ENCODE results near the gene BICDL2. TPM values are rescaled to one million over a fixed set of nuclear protein-coding genes. Genes with fewer than 3 reads are reported as not detected.
A peak's percentile ranks its signal among the peaks of the same experiment; 100 is the strongest.
"Not testable (repeated sequence)": the region's sequence is repeated elsewhere in the genome, so short reads cannot be mapped to it uniquely, and the experiment has no call there.

Gene BICDL2
- total RNA-seq, 1 donor from 2014 or later, result not detected

DNA sequence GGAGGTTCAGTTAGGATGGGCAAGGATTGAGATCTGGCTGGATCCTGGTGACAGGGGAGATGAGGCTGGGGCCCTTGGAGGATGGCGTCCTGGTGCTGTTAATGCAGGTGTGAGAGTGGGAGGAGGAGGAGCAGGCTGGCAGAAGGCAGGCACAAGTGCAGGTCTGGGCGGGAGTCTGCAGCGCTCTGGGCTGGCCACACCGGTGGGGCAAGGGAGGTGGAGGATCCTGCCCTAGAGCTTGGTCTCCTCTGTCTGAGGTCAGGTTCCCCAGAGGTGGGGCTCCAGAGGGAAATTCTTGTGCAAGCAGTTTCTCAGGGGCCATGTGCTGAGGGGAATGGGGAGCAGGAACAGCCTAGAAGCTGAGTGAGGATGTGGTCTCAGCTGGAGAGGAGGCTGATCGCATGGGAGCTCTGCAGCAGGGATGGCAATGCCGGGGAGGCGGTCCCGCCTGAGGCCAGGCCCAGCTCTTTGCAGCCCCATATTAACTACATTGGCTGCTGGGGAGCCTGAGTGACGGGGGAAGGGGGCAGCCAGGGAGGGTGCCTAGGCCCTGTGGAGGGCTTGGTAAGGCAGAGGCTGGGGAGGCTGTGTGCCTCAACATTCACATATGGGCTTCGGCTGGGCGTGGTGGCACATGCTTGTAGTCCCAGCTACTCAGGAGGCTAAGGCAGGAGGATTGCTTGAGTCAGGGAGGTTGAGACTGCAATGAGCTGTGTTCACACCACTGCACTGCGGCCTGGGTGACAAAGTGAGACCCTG lies 16.0 kb upstream of the BICDL2 start:
- DNase-seq (ENCODE audit: low spot score); intact Hi-C loops (cut with DNase I): not testable (repeated sequence)

GRCh38 chr16:3051494-3051893 lies 14.8 kb upstream of the BICDL2 start:
- DNase-seq (ENCODE audit: low spot score), result no peak
- intact Hi-C loops (cut with DNase I), result no loop called here

DNA sequence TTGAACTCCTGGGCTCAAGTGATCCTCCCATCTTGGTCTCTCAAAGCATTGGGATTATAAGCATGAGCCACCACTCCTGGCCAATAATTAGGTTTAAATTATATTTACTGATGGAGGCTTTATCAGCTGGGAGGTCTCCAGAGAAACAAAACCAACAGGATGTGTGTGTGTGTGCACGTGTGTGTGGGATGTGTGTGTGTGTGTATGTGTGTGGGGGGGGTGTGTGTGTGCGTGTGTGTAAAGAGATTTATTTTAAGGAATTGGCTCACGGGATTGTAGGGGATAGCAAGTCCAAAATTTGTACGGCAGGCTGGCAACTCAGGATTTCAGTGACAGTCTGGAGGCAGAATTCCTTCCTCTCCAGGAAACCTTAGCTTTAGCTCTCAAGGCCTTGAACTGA lies 14.3 kb upstream of the BICDL2 start:
- DNase-seq (ENCODE audit: low spot score), result no peak
- intact Hi-C loops (cut with DNase I), result no loop called here

GRCh38 chr16:3050487-3050886 lies 13.7 kb upstream of the BICDL2 start:
- intact Hi-C loops (cut with DNase I), result no loop called here
- DNase-seq (ENCODE audit: low spot score), result no peak

- no peak for DNase-seq (ENCODE audit: low spot score)
These were observed 13.3 kb upstream of the BICDL2 start for GRCh38 chr16:3049921-3050481.

DNA sequence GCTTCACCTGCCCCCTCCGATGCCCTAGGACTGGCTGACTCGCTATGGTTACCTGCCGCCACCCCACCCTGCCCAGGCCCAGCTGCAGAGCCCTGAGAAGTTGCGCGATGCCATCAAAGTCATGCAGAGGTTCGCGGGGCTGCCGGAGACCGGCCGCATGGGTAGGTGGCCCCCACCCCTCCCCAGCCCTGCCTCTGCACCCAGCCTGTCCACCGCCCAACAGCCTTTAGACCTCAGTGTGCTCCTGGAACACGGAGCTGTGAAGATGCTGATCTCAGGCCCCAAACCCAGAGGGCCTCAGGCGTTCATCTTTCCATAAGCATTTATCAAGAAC lies 10.6 kb upstream of the BICDL2 start:
- intact Hi-C loops (cut with DNase I), result no loop called here
- no peak for DNase-seq (ENCODE audit: low spot score)

More at GRCh38 chr16:3049921-3050481, 13.3 kb upstream of the BICDL2 start:
- intact Hi-C loops (cut with DNase I), result no loop called here

DNA sequence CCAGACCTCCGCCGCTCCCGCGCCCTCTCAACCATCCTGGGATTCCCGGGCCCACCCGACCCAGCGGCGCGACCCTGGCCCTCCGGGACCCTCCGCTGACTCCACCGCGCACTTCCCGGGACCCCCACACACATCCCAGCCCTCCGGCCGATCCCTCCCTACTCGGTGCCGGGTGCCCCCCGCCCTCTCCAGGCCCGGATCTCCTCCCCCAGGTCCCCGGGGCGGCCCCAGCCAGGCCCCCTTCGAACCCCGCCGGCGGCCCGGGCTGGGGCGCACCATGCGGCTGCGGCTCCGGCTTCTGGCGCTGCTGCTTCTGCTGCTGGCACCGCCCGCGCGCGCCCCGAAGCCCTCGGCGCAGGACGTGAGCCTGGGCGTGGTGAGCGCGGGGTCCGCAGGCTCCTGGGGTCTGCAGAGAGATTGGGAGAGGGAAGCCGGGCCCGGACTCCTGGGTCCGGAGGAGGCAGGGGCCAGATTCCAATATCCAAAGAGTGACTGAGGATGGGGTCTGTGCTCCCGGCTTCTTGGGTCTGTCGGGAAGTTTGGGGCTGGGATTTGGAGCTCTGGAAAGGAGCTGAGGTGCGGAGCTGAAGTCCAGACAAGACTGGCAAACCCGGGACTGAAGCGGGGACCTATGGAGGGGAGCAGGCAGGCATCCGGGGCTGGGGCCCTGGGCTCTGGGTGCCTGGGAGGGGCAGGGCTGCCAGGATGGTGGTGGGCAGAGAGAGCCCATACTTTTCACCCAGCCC lies 10.1 kb upstream of the BICDL2 start:
- intact Hi-C loops (cut with DNase I), result no loop called here
- DNase-seq (ENCODE audit: low spot score), result no peak

DNA sequence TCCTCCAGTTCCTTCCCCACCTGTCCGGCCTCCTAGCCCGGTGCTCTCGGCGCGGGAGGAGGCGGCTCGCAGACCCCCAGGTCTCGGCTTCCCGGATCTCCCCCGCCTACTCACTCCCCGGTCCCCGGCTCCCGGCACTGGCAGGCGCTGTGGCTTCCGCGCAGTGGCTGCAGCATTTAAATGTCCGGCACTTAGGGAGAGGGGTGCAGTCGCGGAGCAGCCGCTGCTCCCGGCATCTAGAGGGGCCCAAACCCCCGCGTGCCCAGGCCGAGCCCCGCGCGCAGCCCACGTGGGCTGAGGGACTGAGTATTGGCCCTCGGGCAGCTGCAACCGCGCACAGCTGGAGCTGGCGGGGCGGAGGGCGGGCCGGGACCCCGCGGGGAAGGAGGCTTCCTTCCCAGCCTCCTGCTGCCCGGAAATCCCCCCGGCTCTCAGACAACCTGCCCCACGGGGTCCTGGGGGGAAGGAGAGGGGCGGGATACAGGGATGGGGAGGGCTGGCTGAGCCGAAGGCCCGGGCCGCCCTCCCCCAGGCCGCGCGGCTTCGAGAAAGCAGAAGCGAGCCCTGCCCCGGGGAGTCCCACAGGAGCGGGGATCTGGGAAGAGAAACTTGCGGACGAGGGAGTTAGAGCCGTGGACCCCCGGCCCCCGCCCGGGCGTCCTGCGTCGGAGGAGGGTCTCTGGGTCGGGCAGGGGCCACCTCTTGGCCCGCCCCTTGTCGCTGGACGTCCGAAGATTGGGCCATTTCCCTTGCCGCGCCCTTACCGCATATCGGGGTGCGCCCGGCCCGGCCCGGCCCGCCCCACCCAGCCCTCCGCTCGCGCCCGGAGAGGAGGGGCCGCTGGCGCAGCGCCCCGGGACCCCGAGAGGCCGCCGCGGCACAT lies 9.3 kb upstream of the BICDL2 start, which contains the start of gene MMP25:
MMP25 (plus strand) TSS at position 804 of the 883 bp plus-strand sequence. CDS start 357 bp downstream, outside the sequence.
- intact Hi-C loops (cut with DNase I), result no loop called here
- DNase-seq (ENCODE audit: low spot score), result peak; percentile 85

DNA sequence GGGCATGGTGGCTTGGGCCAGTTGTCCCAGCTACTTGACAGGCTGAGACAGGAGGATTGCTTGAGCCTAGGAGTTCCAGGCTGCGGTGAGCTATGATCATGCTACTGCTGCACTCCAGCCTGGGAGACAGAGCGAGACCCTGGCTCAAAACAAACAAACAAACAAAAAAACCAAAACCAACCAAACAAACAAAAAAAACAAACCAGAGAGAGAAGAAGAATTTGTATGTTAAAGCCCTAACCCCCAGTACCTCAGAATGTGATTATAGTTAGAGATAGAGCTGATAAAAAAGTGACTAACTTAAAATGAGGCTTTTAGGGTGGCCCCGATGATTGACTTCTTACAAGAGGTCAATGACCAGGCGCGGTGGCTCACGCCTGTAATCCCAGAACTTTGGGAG lies 8.0 kb upstream of the BICDL2 start:
- intact Hi-C loops (cut with DNase I), result no loop called here
- DNase-seq (ENCODE audit: low spot score), result no peak

GRCh38 chr16:3042376-3042775 lies 5.6 kb upstream of the BICDL2 start:
- intact Hi-C loops (cut with DNase I), result no loop called here
- DNase-seq (ENCODE audit: low spot score), result no peak

- no peak for DNase-seq (ENCODE audit: low spot score)
- intact Hi-C loops (cut with DNase I), result no loop called here
These were observed 2.2 kb upstream of the BICDL2 start for GRCh38 chr16:3038896-3039295.

DNA sequence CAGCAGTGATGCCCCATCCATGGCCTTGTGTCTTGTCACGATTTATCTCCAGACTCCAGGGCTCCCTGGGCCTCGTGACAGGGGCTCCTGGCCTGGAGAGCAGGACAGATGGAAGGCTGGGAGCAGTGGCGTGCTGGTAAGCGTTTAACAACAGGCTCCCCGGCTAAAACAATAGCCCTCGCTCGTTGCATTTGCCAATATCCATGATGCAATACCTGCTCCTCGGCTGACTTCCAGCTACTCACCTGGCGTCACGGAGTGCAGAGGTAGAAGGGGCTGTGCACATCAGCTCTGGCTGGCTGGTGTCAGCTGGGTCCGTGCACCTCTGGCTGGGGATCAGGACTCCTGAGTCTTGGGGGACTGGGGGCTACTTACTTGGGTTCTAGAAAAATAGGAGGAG lies 1.5 kb upstream of the BICDL2 start:
- no peak for DNase-seq (ENCODE audit: low spot score)
- intact Hi-C loops (cut with DNase I), result no loop called here

DNA sequence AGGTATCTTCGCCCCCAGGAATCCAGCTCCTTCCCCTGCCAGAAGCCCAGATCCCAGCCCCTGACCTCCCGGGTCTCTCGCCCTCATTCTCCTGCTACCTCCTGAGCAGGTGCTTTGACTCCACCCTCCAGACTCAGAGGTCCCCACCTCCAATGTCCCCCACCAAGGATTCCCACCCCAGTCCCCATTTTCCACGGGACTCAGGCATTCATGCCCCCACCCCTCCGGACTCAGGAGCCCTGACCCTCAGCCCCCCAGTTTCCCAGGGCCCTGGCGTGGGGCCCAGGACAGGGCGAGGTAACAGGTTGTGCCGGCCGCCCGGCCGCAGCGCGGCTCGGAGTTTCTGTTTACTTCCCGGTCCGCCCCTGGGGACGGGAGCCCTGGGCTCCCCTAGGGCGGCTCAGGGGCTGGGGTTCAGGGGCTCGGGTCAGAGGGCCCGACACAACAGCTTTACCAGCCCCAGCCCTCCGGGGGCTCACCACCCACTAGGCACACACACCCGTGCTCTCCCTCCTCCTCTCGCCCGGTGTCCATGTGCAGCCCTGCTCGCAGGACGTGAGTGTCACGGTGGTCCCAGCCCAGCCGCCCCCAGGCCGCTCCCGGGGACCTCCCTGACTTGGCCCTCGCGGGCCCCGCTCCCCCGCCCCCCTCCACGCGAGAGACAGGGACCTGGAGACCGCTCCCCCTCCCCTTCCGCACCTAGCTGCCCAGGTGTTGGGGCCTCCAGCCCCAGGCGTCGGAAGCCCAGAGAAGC lies 595 bp downstream of the BICDL2 start:
- intact Hi-C loops (cut with DNase I), result no loop called here
- no peak for DNase-seq (ENCODE audit: low spot score)

DNA sequence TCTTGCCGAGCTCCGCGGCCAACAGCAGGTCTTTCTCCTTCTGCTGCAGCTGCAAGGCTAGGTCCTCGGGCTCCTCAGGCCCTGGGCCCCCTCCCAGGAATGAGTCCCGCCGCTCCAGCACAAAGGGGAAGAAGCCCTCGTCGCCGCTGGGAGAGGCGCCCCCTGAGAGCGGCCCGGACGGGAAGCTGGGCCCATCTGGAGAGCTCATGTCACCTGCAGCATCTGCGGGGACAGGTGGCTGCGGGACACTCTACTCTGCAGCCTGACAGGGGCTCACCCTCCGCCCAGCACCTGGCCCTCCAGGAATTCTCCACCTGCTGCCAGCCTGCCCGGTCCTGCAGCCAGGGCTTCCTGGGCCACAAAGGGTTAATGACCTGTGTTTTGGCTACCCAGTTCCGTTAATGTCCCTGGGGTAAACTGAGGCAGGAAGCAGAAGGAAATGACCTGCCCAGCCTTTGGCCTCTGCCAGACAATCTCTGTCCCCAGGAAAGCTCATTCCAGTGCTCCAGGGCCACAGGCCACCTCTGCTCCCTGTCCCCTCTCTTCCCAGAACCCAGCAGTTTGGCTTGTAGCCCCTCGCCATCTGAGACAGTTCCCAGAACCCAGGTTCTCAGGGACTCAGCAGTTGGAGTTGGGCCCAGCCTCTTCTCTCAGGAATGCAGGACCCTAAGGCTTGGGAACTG lies 1.3 kb downstream of the BICDL2 start:
- intact Hi-C loops (cut with DNase I), result no loop called here
- DNase-seq (ENCODE audit: low spot score), result no peak

DNA sequence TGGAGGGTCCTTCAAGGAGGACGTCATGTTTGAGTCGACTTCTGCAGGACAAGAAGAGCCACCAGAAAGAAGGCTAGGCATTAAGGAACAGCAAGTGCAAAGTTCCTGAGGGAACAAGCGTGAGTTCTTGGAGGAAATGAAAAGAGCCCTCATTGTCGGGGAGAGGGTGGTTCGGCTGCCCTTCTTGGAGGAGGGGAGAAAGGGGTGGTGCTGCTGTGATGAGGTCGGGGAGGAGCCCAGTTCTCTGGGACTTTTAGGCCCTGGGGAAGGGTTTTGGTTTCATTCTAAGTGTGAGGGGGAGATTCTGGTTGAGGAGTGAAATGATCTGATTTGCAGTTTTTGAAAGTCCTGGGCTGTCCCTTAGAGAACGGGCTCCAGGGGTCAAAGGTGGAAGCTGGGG lies 4.1 kb downstream of the BICDL2 start:
- intact Hi-C loops (cut with DNase I), result no loop called here
- no peak for DNase-seq (ENCODE audit: low spot score)

GRCh38 chr16:3030222-3031212 lies 6.2 kb downstream of the BICDL2 start:
- no peak for DNase-seq (ENCODE audit: low spot score)
- intact Hi-C loops (cut with DNase I), result no loop called here

DNA sequence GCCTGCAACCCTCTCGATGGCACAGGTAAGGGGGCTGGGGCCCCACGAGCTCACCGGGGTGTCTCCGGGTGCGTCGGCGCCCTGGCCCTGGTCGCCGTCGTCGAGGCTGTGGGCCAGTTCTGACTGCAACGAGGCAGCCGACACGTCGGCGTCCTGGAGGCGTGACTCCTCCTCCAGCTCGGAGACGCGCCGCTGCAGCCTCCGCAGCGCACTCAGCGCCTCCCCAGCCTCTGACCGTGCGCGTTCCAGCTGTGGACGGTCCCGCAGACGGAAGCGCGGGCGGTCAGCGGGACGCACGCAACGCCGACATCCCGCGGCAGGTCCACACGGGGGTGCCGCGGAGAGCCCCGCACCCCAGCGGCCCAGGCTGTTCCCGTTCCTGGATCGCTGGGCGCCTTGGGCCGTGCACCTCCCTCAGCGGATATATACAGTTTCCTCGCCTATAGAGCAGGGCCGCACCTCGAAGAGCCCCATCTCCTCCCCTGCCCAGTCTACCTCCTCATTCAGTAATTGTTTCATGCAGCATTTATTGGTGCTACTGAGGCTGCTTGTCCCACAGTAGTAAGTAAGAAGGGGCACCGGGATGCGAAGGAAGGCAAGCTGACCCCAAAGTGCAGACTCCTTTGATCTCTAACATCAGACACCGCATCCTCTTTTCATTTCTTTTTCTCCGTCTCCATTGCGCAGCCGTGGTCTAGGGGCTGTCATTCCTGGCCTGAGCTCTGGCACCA lies 7.1 kb downstream of the BICDL2 start:
- DNase-seq (ENCODE audit: low spot score), result no peak

More for the DNA sequence above, 7.1 kb downstream of the BICDL2 start:
- intact Hi-C loops (cut with DNase I), result no loop called here
